GM18505 (cell line): ENCODE measurements around the gene NT5C2.
"Not testable (repeated sequence)": the region's sequence is repeated elsewhere in the genome, so short reads cannot be mapped to it uniquely, and the experiment has no call there.

ENCODE experiments used
- ATAC-seq: cut with Tn5 transposase; IDR thresholded peaks from one replicate; pipeline ENCODE4 v1.9.1; 2021; ENCODE audit not compliant: unreplicated experiment
- POLR2A ChIP-seq: IDR thresholded peaks from 4 replicates; pipeline ENCODE4 v1.6.1; 2011; ENCODE audit warnings: borderline replicate concordance; ENCODE audit not compliant: insufficient read depth, insufficient read length; ENCODE audit errors: extremely low read depth

The NT5C2 gene

GRCh38 chr10:103193107-103193819 lies at the start of gene NT5C2:
Gene NT5C2 (minus strand): TSS chr10:103193272. CDS start chr10:103174958, 18,314 bp downstream.
- TF ChIP-seq POLR2A, result no peak
- ATAC-seq, result peak; percentile 68

GRCh38 chr10:103241262-103242011 lies 48.4 kb upstream of the NT5C2 start:
- no peak for TF ChIP-seq POLR2A
- ATAC-seq, result no peak

GRCh38 chr10:103238506-103239252 lies 45.6 kb upstream of the NT5C2 start:
- no peak for TF ChIP-seq POLR2A
- ATAC-seq, result no peak

GRCh38 chr10:103235775-103236174 lies 42.7 kb upstream of the NT5C2 start:
- ATAC-seq, result no peak
- TF ChIP-seq POLR2A, result no peak

DNA sequence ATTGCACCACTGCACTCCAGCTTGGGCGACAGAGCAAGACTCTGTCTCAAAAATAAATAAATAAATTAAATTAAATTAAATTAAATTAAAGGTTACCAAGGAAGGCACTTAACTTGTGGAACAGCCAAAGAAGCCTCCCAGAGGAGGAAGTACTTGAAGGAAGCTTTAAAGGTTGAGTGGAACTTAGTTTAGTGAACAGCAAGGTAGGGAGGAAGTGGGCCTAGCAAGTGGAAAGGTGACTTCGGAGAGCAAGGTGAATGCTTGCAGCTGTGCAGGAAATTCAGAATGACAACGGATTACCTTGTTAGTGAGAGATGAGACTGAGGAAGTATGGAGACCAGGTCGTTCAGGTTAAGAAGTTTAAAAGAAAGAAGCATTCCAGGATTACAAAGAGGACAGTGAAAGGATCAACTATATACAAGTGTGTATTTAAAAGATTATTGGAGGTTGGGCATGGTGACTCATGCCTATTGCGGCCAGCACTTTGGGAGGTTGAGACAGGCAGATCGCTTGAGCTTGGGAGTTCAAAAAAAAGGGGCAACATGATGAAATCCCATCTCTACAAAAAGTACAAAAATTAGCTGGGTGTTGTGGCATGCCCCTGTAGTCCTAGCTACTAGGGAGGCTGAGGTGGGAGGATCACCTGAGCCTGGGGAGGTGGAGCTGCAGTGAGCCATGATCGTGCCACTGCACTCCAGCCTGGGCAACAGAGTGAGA lies 39.9 kb upstream of the NT5C2 start:
- no peak for TF ChIP-seq POLR2A
- no peak for ATAC-seq

DNA sequence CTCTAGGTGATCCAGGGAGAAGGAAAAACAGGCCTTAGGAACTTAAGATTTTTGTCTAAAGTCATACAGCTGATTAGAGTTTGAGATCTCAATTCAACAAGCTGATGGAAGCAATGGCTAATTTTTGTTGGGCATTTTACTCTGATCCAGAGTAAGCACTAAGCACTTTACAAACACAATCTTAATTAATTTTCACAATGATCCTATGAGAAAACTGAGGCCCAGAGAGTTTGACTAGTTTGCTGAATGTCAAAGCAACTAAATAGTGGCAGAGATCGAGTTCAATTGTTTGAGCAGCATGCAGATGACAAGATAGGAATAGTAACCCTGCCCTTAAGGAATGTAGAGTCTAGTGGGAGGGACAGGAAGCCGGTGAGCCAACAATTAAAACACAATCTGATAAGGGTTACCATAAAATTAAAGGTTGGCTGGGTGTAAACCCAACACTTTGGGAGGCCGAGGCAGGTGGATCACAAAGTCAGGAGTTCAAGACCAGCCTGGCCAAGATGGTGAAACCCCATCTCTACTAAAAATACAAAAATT lies 39.1 kb upstream of the NT5C2 start:
- TF ChIP-seq POLR2A, result no peak
- no peak for ATAC-seq

DNA sequence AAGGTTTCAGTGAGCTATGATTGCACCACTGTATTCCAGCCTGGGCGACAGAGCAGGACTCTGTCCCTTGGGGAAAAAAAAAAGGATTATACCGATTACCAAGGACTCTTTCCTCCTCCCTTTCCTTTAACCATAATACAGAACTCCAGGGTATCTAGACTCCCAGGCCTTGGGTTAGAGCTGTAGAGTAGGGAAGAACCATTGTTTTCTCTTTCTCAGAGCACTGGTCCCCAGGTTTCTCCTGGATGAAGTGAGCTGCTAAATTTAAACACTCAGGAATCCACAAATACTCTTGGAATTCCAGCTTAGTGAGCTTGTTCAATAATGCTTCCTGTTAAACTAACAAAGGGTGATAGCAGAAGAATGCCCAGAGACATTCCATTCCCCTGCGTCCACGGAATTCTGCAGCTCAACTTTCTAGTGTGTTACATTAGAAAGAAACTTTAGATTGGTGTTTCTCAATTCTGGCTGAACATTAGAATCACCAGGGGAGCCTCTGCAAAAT lies 38.0 kb upstream of the NT5C2 start:
- no peak for TF ChIP-seq POLR2A
- no peak for ATAC-seq

DNA sequence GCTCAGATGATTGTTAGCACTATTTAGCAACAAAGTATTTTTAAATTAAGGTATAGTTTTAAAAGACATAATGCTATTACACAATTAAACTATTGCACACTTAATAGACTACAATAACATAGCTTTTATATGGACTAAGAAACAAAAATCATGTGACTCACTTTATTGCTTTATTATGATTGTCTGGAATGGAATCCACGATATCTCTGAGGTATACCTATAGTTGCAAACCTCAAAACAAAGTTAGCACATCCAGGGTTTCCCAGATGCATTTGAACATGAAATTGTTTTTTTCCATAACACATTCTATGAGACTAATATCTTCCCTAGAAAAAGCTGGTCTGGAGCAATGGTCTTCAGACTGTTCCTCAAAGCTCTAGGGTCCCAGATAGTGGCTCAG lies 34.3 kb upstream of the NT5C2 start:
- ATAC-seq, result no peak
- no peak for TF ChIP-seq POLR2A

DNA sequence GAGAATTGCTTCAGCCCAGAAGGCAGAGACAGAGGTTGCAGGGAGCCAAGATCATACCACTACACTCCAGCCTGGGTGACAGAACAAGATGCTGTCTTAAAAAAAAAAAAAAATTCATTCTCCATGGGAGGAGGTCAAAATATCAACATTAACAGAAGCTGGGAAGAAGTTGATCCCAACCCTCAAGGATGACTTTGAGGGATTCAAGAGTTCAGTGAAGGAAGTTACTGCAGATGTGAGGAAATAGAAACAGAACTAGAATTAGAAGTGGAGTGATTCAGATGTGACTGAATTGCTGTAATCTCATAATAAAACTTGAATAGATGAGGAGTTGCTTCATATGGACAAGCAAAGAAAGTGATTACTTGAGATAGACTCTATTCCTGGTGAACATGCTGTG lies 32.9 kb upstream of the NT5C2 start:
- no peak for TF ChIP-seq POLR2A
- ATAC-seq, result no peak

DNA sequence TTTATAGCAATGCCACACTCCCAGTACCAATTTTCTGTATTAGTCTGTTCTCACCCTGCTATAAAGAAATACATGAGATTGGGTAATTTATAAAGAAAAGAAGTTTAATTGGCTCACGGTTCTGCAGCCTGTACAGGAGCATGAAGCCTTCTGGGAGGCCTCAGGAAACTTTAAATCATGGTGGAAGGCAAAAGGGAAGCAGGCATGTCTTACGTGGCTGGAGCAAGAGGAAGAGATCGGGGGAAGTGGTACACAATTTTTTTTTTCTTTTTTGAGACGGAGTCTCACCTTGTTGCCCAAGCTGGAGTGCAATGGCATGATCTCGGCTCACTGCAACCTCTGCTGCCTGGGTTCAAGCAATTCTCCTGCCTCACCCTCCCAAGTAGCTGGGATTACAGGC lies 31.6 kb upstream of the NT5C2 start:
- ATAC-seq, result not testable (repeated sequence)

DNA sequence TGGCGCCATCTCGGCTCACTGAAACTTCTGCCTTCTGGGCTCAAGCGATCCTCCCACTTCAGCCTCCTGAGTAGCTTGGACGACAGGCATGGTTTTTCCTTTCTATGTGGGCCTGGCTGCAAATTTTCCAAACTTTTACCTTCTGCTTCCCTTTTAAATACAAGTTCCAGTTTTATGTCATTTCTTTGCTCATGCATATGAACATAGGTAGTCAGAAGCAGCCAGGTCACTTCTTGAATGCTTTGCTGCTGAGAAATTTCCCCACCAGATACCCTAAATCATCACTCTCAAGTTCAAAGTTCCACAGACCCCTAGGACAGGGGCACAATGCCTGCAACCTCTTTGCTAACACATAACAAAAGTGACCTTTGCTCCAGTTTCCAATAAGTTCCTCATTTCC lies 31.1 kb upstream of the NT5C2 start:
- ATAC-seq, result no peak
- no peak for TF ChIP-seq POLR2A

GRCh38 chr10:103216362-103216761 lies 23.3 kb upstream of the NT5C2 start:
- ATAC-seq, result not testable (repeated sequence)

DNA sequence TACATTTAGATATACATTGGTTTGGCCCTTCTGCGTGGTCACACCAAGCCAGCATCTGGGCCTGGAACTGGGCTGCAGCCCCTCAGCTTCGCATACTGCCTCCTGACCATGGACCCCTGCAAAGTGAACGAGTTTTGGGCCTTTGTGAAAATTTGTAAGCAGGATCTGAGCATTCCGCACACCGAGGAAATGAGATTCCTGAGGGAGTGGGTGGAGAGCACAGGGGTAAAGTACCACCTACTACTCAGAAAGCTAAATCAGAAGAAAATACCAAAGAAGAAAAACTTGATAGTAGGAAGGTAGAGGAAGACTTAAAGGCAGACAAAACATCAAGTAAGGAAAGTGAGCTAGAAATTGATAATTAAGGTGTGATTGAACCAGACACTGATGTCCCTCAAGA lies 22.5 kb upstream of the NT5C2 start:
- no peak for TF ChIP-seq POLR2A
- no peak for ATAC-seq

- ATAC-seq, result not testable (repeated sequence)
Observed at GRCh38 chr10:103210262-103210661, 17.2 kb upstream of the NT5C2 start.

- not testable (repeated sequence) for ATAC-seq
Observed at GRCh38 chr10:103207643-103208042, 14.6 kb upstream of the NT5C2 start.
